Left hindlimb (tissue), 1 donor: ENCODE data around the gene ADORA2B.
"Not testable (repeated sequence)": the region's sequence is repeated elsewhere in the genome, so short reads cannot be mapped to it uniquely, and the experiment has no call there.

Experiments
- DNase-seq: peaks from one replicate; pipeline ENCODE4 v3.0.0-alpha.2; 2018

Gene ADORA2B

DNA sequence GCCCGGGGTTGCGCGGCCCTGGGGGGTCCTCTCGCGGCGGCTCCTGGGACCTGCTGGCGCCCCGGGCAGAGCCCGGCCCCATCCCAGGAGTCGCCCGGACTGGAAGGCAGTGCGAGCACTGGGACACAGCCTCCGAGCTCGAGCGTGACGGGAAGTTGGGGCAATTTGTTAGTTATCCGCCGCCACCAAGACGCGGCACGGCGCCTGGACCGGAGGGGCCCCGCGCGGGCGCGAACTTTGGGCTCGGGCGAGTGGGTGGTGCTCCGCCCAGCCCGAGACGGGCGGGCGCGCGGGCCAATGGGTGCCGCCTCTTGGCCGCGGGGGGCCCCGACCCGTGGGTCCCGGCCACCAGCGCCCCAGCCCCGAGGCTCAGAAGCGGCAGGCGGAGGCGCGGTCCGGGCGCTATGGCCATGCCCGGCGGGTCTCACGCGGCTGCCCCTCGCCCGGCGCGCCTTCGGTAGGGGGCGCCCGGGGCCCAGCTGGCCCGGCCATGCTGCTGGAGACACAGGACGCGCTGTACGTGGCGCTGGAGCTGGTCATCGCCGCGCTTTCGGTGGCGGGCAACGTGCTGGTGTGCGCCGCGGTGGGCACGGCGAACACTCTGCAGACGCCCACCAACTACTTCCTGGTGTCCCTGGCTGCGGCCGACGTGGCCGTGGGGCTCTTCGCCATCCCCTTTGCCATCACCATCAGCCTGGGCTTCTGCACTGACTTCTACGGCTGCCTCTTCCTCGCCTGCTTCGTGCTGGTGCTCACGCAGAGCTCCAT, at the start of gene ADORA2B:
ADORA2B (plus strand) TSS at position 372 of the 768 bp plus-strand sequence; CDS start at position 491, 119 bp downstream.
- DNase-seq = peak; percentile 80

DNA sequence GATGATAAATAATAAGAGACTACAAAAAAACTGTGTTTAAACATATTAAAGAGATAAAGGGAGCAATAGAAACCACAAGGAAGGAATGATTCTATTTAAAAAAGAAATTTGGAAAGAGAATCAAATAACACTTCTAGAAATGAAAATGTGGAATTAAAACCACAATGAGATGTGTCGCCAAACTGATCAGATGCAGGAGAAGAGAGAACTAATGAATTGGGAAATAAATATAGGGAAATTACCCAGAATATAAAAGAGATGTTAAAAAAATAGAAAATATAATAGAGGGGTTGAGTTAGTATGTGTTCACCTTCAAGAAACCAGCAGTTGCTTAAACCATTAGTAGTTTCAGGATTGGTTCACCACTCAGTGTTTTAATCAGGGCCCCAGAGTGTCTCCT, 48.7 kb upstream of the ADORA2B start:
- DNase-seq = no peak

DNA sequence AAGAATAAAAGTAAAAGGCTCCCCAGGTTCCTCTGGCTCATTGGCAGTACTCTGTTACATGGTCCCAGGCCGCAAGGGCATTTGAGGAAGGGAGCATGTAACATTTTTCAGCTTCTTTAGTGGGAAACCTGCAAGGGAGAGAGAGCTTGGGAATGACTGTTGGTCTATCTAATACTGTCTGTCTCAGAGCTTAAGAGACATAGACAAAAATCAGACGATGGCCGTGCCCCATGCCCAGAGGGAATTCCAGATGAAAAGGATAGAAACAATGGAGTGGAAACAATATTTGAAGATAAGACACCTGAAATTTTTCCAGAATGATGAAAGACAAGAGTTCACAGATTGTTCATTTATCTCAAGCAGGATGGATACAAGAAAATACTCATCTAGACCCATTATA, 48.1 kb upstream of the ADORA2B start:
- DNase-seq = no peak

DNA sequence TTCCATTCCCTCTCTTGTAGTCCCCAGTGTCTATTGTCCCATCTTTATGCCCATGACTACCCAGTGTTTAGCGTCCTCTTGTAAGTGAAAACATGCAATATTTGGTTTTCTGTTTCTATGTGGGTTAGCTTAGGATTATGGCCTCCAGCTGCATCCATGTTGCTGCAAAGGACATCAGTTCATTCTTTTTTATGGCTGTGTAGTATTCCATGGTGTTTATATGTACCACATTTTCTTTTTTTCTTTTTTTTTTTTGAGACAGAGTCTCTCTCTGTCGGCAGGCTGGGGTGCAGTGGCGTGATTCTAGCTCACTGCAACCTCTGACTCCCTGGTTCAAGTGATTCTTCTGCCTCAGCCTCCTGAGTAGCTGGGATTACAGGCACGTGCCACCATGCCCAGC, 45.3 kb upstream of the ADORA2B start:
- DNase-seq = not testable (repeated sequence)

DNA sequence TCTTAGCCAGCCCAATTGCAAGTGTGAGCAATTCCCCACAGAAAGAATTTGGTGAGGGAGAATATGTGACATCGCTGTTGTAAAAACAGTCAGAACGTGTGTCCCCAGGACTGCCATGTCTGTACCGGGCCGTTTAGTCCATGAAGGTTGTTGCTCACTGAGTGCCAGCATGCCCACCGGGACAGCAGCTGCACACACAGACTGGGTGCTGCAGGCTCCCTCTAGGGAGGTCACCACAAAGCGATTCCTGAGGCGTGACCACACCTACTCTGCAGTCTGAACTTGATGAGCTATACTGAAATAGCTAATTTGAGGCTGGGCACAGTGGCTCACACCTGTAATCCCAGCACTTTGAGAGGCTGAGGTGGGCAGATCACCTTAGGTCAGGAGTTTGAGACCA, 44.1 kb upstream of the ADORA2B start:
- DNase-seq = no peak

DNA sequence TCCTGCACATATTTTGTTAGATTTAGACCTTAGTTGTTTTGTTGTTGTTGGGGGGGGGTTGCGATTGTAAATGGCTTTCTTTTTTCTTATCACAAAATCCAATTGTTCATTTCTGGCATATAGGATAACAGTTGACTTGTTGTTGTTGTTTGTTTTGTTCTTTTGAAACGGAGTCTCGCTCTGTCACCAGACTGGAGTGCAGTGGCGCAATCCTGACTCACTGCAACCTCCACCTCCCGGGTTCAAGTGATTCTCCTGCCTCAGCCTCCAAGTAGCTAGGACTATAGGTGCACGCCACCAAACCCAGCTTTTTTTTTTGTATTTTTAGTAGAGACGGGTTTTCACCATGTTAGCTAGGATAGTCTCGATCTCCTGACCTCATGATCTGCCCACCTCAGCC, 39.7 kb upstream of the ADORA2B start:
- DNase-seq = not testable (repeated sequence)

DNA sequence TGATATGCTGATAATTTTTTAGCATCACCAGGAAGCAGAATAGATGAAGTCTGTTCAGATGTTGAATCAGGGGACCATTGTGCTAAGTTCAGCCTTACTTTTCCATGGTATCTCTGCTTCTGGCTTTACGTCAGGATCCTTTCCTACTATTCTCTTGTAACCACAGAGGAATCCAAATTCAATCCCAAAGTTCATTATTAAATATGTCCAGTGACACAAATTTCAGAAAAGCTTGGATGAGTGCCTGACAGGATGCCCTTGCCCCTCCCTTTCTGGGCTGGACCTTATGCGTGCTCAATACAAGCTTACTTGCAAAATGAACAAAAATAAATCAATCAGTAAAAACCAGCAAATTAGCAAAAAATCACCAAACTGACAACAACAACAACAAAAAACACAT, 37.6 kb upstream of the ADORA2B start:
- no peak for DNase-seq

DNA sequence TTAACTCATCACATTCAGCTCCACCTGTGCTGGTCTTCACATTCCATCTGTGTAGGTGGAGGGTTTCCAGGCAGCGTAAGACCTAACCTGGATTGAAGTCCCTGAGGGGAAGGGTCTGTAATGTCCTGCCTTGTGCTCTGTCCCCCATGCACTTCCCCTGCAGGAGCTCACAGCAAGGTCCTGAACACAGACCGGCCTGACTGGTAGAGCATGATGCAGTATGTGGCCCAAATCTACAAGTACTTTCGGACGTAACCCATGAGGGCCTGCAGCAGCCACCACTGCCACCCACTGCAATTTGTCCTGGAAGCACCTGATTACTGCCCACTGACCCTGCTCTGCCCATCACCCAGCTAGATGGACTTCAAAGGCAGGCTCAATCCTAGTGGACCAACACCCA, 36.6 kb upstream of the ADORA2B start:
- DNase-seq = no peak

DNA sequence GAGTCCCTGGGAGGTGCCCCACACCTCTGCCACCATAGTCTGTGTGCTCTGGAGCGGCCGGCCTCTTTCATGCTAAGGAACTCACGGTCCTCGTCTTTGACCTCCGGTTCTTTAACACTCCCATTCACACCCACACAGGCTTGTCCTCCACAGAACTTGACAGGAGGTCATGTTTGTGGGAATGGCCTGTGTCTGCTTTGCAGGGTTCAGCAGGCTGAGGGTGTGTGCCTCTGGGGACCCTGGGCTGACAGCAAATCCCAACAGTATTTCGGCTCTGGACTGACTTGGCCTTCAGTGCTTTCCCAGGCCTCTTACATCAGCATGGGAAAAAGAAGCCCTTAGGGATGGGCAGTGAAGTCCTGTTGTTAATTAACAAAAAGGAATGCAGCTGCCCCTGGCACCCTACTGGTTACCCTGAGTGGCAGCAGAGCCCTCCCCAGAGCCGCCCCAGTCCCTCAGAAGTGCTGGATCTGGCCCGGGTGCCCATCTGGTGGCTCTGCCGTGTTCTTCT, 35.4 kb upstream of the ADORA2B start:
- no peak for DNase-seq

DNA sequence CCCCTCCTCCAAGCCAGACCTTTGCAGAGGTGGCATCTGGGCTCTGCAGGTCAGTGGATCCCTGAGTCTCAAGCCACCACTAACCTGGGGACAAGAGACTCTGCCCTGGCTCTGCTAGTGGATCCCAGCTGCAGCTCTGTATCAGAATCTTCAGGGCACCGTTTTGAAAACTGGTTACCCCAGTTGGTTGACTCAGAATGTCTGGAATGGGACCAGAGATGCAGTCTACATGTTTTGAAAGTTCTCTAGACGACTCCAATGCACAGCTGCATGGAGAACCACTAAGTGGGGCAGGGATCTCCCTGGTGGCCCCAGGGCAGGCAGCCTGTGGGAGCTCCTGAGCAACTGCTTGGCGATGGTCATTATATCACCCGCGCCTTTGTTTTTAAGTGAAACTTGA, 34.1 kb upstream of the ADORA2B start:
- DNase-seq = no peak

DNA sequence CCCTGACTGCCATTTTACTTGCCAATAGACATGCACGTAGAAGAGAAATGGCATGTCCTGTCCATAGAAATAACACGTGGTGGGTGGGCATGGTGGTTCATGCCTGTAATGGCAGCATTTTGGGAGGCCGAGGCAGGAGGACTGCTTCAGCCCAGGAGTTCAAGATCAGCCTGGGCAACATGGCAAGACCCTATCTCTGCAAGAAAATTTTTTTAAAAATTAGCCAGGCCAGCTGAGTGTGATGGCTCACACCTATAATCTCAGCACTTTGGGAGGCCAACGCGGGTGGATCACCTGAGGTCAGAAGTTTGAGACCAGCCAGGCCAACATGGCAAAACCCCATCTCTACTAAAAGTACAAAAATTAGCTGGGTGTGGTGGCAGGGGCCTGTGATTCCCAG, 33.2 kb upstream of the ADORA2B start:
- DNase-seq = not testable (repeated sequence)

DNA sequence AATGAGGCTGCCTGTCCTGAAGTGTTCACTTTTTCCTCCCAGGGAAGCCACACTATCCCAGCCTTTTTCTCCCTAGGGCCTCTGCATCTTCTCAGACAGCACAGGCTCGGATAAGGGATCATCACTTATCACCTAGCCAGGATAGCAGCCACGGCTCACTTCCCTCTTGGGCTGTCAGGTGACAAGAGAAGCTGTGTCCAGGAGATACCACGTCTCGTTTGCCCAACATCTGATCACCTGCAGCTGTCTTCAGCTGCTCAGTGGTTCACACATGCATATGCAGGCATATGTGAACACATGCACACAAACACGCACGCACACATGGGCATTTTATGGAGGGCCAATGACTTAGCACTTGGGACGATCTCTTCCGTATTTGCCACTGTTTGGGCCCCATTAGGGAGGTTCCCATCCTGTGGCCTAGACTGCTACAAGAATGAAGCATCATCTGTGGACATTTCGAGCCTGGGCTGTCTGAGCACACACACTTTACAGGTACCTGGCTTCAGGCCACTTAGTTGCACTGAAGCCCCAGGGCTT, 32.4 kb upstream of the ADORA2B start:
- no peak for DNase-seq

DNA sequence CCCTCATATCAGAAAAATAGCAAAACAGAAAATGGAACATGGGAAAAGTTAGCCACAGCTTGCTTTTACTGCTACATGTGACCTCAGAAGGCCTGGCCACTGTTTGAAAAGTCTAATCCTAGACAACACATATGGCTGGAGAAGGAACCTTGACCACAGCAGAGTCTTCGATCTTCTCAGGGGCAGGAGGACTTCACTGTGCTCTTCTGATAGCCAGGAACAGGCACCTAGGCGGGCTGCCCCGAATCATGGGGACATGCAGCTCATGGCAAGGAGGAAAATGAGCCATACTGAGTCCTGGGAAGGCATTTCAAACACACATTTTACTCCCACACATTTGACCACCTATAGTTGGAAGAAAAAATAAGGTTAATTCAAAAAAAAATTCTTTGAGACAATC, 31.1 kb upstream of the ADORA2B start:
- DNase-seq = no peak

DNA sequence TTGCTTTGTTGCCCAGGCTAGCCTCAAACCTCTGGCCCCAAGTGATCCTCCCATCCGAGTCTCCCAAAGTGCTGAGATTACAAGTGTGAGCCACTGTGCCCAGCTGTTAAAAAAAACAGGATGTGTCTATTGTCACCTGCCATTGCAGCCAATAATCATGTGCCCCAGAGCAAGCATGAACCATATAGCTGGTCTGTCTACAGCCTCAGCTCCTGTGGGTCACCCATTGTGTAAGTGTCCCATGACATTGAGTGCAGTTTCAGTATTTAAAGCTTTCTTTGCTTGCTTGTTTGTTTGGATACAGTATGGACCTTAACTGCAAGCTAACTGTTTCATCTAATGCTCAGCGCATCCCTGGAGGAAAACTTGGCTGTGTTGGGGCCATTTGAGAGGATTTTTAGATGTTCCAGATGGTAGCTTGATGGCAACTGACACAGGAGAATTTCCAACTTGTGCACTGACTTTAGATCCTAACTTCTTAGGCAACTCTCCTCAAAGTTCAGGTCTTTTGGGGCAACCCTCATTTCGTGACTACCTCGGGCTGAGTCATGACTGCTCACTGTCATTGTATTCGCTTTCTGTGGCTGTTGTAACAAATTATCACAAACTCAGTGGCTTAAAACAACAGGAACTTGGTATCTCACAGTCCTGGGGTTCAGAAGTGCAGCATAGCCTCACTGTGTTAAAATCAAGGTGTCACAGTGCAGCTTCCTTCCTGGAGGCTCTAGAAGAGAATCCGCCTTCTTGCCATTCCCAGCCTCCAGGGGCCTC, 30.3 kb upstream of the ADORA2B start:
- no peak for DNase-seq

DNA sequence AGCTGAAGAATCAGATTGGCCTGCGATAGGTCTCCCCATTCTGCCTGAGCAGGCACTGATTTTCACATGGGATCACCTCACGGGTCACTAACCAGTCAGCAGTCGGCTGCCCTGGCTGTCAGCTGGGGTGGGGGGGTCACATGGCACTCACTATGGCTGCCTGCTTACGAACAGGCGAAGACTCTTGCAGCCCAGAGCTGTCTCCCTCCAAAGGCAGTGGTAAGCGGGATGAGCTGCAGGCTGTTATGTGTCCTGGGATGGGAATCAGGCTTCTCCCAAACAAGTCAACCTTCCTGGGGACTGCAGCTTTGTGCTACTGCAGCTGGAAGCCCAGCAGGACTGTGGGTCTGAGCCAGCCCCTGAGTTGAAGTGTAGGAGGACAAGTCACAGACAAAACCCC, 29.0 kb upstream of the ADORA2B start:
- DNase-seq = no peak

DNA sequence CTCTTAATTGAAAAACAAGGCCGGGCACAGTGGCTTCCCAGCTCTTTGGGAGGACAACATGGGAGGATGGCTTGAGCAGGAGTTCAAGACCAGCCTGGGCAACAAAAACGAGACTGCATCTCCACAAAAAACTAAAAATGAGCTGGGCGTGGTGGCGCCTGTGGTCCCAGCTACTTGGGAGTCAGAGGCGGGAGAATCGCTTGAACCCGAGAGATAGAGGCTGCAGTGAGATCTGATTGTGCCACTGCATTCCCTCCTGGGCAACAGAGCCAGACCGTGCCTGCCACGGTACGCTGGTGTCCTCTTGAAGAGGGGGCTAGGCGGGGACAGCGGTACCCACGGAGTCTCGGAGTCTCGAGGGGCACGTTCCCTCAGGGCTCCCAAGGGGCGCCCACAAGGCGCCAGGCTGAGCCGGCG, 27.9 kb upstream of the ADORA2B start:
- no peak for DNase-seq

DNA sequence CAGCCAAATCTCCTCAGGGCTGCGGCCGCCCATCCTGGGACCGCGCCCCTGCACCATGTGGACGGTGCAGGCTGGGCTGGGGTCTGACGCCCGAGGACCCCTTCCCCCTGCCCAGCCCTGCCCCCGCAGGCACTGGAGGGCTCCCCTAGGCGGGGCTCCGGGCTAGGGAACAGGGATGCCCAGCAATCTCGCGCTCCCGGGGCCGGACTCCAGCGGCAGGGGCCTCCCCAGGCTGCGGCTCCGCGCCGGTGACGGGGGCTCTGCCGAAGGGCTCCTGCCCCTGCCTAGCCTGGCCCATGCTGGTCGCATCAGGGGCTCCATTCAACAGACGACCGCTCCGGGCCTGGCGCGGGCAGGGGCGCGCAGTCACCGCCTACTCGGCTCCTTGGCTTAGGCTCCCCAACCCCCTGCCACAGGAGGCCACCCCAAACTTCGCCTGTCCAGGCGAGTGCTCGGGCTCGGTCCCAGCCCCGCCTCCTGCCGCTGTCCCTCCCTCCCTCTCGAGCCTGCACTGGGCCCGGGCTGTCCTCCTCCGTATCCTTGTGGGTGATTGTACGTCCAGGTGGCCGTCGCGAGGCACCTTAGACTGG, 27.4 kb upstream of the ADORA2B start:
- peak; percentile 42 for DNase-seq

DNA sequence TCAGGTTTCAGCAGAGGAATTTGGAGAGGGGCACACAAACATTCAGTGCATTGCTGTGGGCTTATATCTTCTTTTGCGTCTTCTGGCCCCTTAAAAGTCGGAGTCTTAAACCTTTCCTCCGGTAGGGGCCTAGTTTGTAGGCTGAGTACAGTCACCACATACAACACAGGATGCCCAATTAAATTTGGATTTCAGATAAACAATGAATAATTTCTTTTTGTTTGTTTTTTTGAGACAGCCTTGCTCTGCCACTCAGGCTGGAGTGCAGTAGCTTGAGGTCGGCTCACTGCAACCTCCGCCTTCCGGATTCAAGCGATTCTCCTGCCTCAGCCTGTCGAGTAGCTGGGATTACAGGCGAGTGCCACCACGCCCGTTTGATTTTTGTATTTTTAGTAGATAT, 26.7 kb upstream of the ADORA2B start:
- DNase-seq = no peak

DNA sequence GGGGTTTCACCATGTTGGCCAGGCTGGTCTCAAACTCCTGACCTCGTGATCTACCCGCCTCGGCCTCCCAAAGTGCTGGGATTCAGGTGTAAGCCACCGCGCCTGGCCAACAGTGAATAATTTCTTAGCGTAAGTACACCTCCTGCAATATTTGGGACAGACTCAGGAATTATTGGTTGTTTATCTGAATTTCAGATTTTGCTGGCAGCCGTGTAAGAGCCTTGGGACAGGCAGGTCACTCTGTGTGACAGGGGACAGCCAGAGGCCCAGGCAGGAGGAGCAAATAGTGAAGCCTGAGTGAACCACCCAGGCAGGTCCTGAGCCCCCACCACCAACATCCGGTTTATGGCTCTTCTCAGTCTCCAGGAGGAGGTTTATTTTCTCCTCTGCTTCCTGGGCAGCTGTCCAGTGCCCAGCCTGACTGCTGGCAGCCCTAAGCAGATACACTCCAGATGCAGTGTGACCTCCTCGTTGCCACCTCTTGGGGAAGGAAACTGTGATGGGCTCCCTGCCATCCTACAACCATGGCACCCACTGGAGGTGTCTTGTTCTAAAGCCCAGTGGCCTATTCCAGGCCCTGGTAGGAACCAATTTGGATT, 26.2 kb upstream of the ADORA2B start:
- DNase-seq = no peak

DNA sequence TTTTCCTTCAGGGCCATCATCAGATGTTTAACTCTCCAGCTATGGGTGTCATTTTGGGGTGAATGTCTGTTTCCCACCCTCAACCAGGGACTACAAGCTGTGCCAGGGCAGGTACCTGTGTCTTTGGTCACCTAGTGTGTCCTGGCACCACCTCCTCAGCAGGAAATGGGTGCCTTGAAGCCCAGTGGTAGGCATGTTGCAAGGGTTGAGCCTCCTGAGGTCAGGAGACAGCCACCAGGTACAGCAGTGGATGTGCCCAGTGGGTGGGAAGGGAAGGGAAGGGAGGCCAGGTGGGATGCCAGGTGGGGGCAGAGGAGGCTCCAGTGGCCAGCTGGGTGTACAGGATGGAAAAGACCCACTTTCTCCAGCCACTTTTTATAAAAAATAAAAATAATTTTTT, 25.5 kb upstream of the ADORA2B start:
- DNase-seq = no peak

DNA sequence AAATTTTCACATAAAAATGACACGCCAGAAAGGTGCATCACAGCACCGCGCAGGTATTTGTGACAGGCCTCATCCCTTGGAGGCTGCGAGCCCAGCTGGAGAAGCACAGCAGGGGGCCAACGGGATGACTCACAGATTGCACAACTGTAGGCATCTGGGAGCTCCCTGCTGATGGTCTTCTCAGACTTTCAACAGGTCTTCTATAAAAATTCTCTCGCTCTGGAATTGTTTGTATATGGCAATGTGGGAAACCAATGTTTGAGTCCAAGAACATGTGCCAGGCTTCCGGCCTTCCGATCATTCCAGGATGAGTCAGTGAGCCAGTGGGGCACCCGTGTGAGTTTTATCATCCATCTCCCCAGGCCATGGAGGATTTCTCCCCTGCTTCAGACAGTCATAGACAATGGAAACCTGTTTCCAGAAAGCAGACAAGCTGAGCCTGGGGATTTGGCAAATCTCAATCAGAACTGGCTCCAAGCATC, 24.1 kb upstream of the ADORA2B start:
- DNase-seq = no peak

DNA sequence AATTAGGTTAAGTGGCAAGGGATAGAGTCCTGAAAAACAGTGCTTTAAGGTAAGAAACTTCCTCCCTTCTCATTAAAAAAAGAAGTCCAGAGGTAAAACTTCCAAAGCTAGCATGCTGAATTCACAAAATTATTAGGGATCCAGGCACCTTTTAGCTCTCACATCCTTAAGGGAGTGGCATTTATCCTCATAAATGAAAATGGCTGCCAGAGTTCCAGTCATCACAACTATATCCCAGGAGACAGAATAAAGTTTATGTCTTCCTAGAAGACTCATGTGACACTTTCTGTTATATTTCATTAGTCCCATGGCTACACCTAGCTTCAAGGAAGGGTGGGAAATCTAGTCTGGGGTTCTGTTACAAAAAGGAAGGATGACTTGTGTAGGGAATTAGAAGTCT, 23.3 kb upstream of the ADORA2B start:
- DNase-seq = no peak

DNA sequence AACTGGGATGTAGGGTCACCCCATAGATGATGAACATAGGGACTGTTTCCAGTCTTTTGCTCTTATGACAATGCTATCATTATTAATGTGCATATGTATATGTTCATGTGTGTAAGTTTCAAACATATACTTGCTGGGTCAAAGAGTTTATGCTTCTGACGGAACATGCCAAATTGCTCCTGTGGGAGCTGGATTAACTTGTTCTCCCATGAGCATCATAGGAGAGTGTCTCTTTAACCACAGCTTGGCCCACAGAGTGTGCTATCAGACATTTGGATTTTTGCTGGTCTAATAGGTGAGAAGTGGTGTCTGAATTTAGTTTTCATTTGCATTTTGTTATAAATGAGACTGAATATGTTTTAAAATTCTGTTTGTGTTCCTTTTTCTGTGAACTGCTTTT, 22.3 kb upstream of the ADORA2B start:
- DNase-seq = no peak
